ENCODE data around the gene HMGCL. TPM values are rescaled to one million over a fixed set of nuclear protein-coding genes. Genes with fewer than 3 reads are reported as not detected.
"Not testable (repeated sequence)": the region's sequence is repeated elsewhere in the genome, so short reads cannot be mapped to it uniquely, and the experiment has no call there.

The HMGCL gene
- total and polyA plus RNA-seq, 2 donors, result 29.3 to 42.3 TPM

- 98% methylated on average over 2 of the region's 2 CpGs for WGBS
- DNase-seq (ENCODE audit: extremely low spot score); H3K27ac ChIP-seq (ENCODE audit: low read depth); H3K4me1 ChIP-seq (ENCODE audit: insufficient read depth); H3K36me3 ChIP-seq (ENCODE audit: insufficient read depth); H3K4me3 ChIP-seq (ENCODE audit: low read depth, low read length): not testable (repeated sequence)
Measured at GRCh38 chr1:23847482-23848095, 22.4 kb upstream of the HMGCL start.

DNA sequence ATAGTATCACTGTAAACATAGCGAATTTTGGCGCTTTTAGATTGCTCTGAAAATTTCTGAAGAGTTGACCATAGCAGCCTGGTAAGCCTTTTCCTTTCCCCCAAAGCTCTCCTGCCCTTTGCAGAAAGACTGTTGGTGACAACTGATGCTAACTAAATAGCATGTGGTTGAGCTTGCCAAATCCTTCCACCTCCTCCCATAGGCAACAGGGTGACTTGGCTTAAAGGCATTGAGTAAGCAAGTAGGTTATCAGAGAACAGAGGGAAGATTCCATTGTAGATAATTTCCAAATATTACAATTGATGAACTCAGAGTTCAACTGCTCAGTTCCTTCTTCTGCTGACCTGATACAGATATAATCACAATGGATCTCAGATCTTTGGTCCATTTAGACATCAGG lies 19.9 kb upstream of the HMGCL start:
- 98% methylated on average over 2 of the region's 2 CpGs for WGBS
- H3K36me3 ChIP-seq (ENCODE audit: insufficient read depth), result peaks cover 2% of the 10 kb centered on the region
- no peak for DNase-seq (ENCODE audit: extremely low spot score)
- no peak overlapping the region for H3K27ac ChIP-seq (ENCODE audit: low read depth)
- no peak overlapping the region for H3K4me3 ChIP-seq (ENCODE audit: low read depth, low read length)
- H3K4me1 ChIP-seq (ENCODE audit: insufficient read depth), result no peaks in the 10 kb centered on the region

DNA sequence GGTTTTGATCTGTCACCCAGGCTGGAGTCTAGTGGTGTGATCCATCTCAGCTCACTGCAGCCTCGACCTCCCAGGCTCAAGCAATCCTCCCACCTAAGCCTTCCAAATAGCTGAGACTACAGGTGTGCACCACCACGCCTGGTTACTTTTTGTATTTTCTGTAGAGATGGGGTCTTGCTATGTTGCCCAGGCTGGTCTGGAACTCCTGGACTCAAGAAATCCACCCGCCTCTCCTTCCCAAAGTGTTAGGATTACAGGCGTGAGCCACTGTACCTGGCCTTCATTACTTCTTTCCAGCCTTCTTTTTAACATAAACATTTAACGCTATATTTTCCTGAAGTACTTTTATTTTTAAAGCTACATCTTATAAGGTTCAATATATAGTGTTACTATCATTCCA lies 18.4 kb upstream of the HMGCL start:
- H3K4me1 ChIP-seq (ENCODE audit: insufficient read depth), result no peaks in the 10 kb centered on the region
- 87% methylated on average over 5 of the region's 5 CpGs for WGBS
- H3K27ac ChIP-seq (ENCODE audit: low read depth), result no peak overlapping the region
- H3K4me3 ChIP-seq (ENCODE audit: low read depth, low read length), result no peak overlapping the region
- DNase-seq (ENCODE audit: extremely low spot score), result no peak
- H3K36me3 ChIP-seq (ENCODE audit: insufficient read depth), result peaks cover 2% of the 10 kb centered on the region

- WGBS, result under 1% methylated on average over 21 of the region's 21 CpGs
- Histone ChIP-seq H3K4me3 (ENCODE audit: low read depth, low read length) (peak overlapping the region; percentile 21), H3K36me3 (ENCODE audit: insufficient read depth) (no peaks in the 10 kb centered on the region), H3K27ac (ENCODE audit: low read depth) (no peak overlapping the region), H3K4me1 (ENCODE audit: insufficient read depth) (peaks cover 2% of the 10 kb centered on the region)
- DNase-seq (ENCODE audit: extremely low spot score), result no peak
Measured at GRCh38 chr1:23838401-23838866, 13.2 kb upstream of the HMGCL start.

GRCh38 chr1:23837908-23838307 lies 12.7 kb upstream of the HMGCL start:
- 17% methylated on average over 13 of the region's 13 CpGs for WGBS
- Histone ChIP-seq H3K4me1 (ENCODE audit: insufficient read depth) (peaks cover 2% of the 10 kb centered on the region), H3K4me3 (ENCODE audit: low read depth, low read length) (no peak overlapping the region), H3K36me3 (ENCODE audit: insufficient read depth) (no peaks in the 10 kb centered on the region), H3K27ac (ENCODE audit: low read depth) (no peak overlapping the region)
- DNase-seq (ENCODE audit: extremely low spot score), result no peak

GRCh38 chr1:23836037-23836436 lies 10.8 kb upstream of the HMGCL start:
- 80% methylated on average over 3 of the region's 3 CpGs for WGBS
- no peak for DNase-seq (ENCODE audit: extremely low spot score)
- H3K27ac ChIP-seq (ENCODE audit: low read depth), result no peak overlapping the region
- H3K4me1 ChIP-seq (ENCODE audit: insufficient read depth), result peaks cover 2% of the 10 kb centered on the region
- H3K4me3 ChIP-seq (ENCODE audit: low read depth, low read length), result no peak overlapping the region
- no peaks in the 10 kb centered on the region for H3K36me3 ChIP-seq (ENCODE audit: insufficient read depth)

GRCh38 chr1:23834156-23834555 lies 8.9 kb upstream of the HMGCL start:
- 78% methylated on average over 6 of the region's 6 CpGs for WGBS
- H3K4me3 ChIP-seq (ENCODE audit: low read depth, low read length); H3K4me1 ChIP-seq (ENCODE audit: insufficient read depth); H3K27ac ChIP-seq (ENCODE audit: low read depth); DNase-seq (ENCODE audit: extremely low spot score); H3K36me3 ChIP-seq (ENCODE audit: insufficient read depth): not testable (repeated sequence)

DNA sequence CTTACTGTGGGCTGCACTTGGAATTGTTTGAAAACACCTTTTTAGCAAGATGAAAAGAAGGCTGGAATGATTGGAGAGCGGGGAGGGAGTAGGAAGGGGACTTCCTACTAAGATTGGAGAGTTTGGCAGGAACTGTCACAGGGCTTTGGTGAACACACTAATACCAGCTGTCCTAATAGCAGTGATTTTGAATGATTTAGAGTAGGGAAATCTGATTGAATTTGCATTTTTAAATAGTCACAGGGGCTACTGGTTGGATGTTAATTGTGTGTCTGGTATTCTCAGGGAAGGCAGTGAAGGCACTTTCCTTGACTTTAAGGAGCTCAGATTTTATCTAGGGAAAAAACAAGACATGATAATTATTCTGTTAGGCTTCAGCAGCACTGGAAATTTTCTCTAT lies 2.5 kb upstream of the HMGCL start:
- WGBS, result 86% methylated on average over 1 of the region's 1 CpG
- Histone ChIP-seq H3K36me3 (ENCODE audit: insufficient read depth) (no peaks in the 10 kb centered on the region), H3K4me3 (ENCODE audit: low read depth, low read length) (no peak overlapping the region), H3K27ac (ENCODE audit: low read depth) (no peak overlapping the region), H3K4me1 (ENCODE audit: insufficient read depth) (no peaks in the 10 kb centered on the region)
- DNase-seq (ENCODE audit: extremely low spot score), result no peak

- not testable (repeated sequence) for H3K36me3 ChIP-seq (ENCODE audit: insufficient read depth); H3K4me1 ChIP-seq (ENCODE audit: insufficient read depth); DNase-seq (ENCODE audit: extremely low spot score); H3K27ac ChIP-seq (ENCODE audit: low read depth); H3K4me3 ChIP-seq (ENCODE audit: low read depth, low read length)
- 97% methylated on average over 13 of the region's 13 CpGs for WGBS
Measured at GRCh38 chr1:23826590-23826989, 1.4 kb upstream of the HMGCL start.

DNA sequence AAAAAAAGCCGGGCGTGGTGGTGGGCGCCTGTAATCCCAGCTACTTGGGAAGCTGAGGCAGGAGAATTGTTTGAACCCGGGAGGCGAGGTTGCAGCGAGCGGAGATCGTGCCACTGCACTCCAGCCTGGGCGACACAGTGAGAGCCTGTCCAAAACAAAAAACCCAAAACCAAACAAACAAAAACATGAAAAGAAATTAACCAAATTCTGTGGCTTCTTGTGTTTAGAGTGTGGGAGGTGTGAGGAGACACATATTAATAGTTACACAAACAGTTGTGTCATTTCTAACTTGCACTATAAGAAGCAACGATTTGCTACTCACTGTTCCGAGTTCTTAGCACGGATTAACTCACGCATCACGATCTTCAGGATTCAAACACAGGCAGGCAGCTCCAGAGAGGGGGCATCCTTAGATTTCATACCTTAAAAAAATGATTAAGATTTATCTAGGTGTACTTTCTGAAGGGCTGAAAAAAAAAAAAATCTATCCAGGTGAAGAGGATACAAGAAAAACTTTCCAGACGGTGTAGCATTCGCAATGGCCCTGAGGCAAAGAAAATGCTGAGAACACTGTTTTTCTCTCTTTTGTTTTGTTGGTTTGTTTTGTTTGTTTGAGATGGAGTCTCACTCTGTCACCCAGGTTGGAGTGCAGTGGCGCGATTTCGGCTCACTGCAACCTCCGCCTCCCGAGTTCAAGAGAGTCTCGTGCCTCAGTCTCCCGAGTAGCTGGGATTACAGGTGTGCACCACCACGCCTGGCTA lies 713 bp upstream of the HMGCL start:
- Histone ChIP-seq H3K4me3 (ENCODE audit: low read depth, low read length) (peak overlapping the region; percentile 68), H3K27ac (ENCODE audit: low read depth) (no peak overlapping the region), H3K4me1 (ENCODE audit: insufficient read depth) (no peaks in the 10 kb centered on the region), H3K36me3 (ENCODE audit: insufficient read depth) (no peaks in the 10 kb centered on the region)
- 64% methylated on average over 24 of the region's 24 CpGs for WGBS
- DNase-seq (ENCODE audit: extremely low spot score), result no peak

- no peaks in the 10 kb centered on the region for H3K4me1 ChIP-seq (ENCODE audit: insufficient read depth)
- H3K36me3 ChIP-seq (ENCODE audit: insufficient read depth), result no peaks in the 10 kb centered on the region
- WGBS, result 2% methylated on average over 8 of the region's 8 CpGs
- no peak for DNase-seq (ENCODE audit: extremely low spot score)
- H3K4me3 ChIP-seq (ENCODE audit: low read depth, low read length), result peak overlapping the region; percentile 68
- peak overlapping the region; percentile 89 for H3K27ac ChIP-seq (ENCODE audit: low read depth)
Measured at GRCh38 chr1:23824711-23825075, 536 bp downstream of the HMGCL start.

DNA sequence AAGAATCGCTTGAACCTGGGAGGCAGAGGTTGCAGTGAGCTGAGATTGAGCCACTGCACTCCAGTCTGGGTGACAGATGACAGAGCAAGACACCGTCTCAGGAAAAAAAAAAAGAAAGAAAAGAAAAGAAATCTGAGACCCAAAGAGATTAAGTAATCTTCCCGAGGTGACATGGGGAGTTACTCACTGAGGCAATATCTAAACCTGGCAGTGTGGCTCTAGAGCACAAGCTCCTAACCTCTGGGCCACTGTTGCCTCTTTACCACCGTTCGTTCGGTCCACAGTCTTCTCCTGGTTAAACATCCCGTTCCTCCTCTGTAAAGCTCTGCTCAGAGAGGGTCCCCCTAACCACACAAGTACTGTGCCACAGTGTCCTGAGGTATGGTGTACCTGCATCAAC lies 1.5 kb downstream of the HMGCL start:
- no peak overlapping the region for H3K27ac ChIP-seq (ENCODE audit: low read depth)
- H3K36me3 ChIP-seq (ENCODE audit: insufficient read depth), result no peaks in the 10 kb centered on the region
- no peak overlapping the region for H3K4me3 ChIP-seq (ENCODE audit: low read depth, low read length)
- no peak for DNase-seq (ENCODE audit: extremely low spot score)
- no peaks in the 10 kb centered on the region for H3K4me1 ChIP-seq (ENCODE audit: insufficient read depth)
- 84% methylated on average over 7 of the region's 7 CpGs for WGBS

GRCh38 chr1:23817633-23818032 lies 7.6 kb downstream of the HMGCL start:
- DNase-seq (ENCODE audit: extremely low spot score), result no peak
- Histone ChIP-seq H3K4me3 (ENCODE audit: low read depth, low read length) (no peak overlapping the region), H3K4me1 (ENCODE audit: insufficient read depth) (no peaks in the 10 kb centered on the region), H3K27ac (ENCODE audit: low read depth) (no peak overlapping the region), H3K36me3 (ENCODE audit: insufficient read depth) (peaks cover 6% of the 10 kb centered on the region)
- WGBS, result 86% methylated on average over 3 of the region's 3 CpGs

GRCh38 chr1:23816906-23817305 lies 8.3 kb downstream of the HMGCL start:
- H3K4me1 ChIP-seq (ENCODE audit: insufficient read depth), result no peaks in the 10 kb centered on the region
- H3K36me3 ChIP-seq (ENCODE audit: insufficient read depth), result peaks cover 6% of the 10 kb centered on the region
- H3K27ac ChIP-seq (ENCODE audit: low read depth), result no peak overlapping the region
- no peak for DNase-seq (ENCODE audit: extremely low spot score)
- no peak overlapping the region for H3K4me3 ChIP-seq (ENCODE audit: low read depth, low read length)

All from urinary bladder (tissue), 4 donors.